RPMI8226 (cell line): ENCODE results near the gene ATP8A1.
"Not testable (repeated sequence)": the region's sequence is repeated elsewhere in the genome, so short reads cannot be mapped to it uniquely, and the experiment has no call there.

ENCODE experiments used
- DNase-seq: peaks from one replicate; pipeline ENCODE4 v3.0.0-alpha.2; 2015

ATP8A1 gene

GRCh38 chr4:42497142-42497910 lies 159.6 kb downstream of the ATP8A1 start:
- no peak for DNase-seq

- no peak for DNase-seq
Measured at GRCh38 chr4:42492962-42493361, 163.9 kb downstream of the ATP8A1 start.

GRCh38 chr4:42490015-42490414 lies 166.9 kb downstream of the ATP8A1 start:
- DNase-seq, result no peak

- DNase-seq, result no peak
Measured at GRCh38 chr4:42489095-42489494, 167.8 kb downstream of the ATP8A1 start.

GRCh38 chr4:42488554-42488953 lies 168.4 kb downstream of the ATP8A1 start:
- no peak for DNase-seq

- DNase-seq, result no peak
Measured at GRCh38 chr4:42488114-42488513, 168.8 kb downstream of the ATP8A1 start.

- no peak for DNase-seq
Measured at GRCh38 chr4:42487230-42487629, 169.7 kb downstream of the ATP8A1 start.

- DNase-seq, result not testable (repeated sequence)
Measured at GRCh38 chr4:42486156-42486555, 170.7 kb downstream of the ATP8A1 start.

- no peak for DNase-seq
Measured at GRCh38 chr4:42484630-42485029, 172.3 kb downstream of the ATP8A1 start.

GRCh38 chr4:42483426-42484379 lies 173.2 kb downstream of the ATP8A1 start:
- DNase-seq, result no peak

GRCh38 chr4:42482516-42483327 lies 174.2 kb downstream of the ATP8A1 start:
- no peak for DNase-seq

- DNase-seq, result no peak
Measured at GRCh38 chr4:42480717-42481116, 176.2 kb downstream of the ATP8A1 start.

- DNase-seq, result no peak
Measured at GRCh38 chr4:42480281-42480680, 176.6 kb downstream of the ATP8A1 start.

GRCh38 chr4:42478946-42479345 lies 178.0 kb downstream of the ATP8A1 start:
- no peak for DNase-seq

GRCh38 chr4:42478509-42478908 lies 178.4 kb downstream of the ATP8A1 start:
- no peak for DNase-seq

GRCh38 chr4:42474406-42474805 lies 182.5 kb downstream of the ATP8A1 start:
- DNase-seq, result no peak

GRCh38 chr4:42473071-42473684 lies 183.7 kb downstream of the ATP8A1 start:
- no peak for DNase-seq

GRCh38 chr4:42471896-42472295 lies 185.0 kb downstream of the ATP8A1 start:
- no peak for DNase-seq

- no peak for DNase-seq
Measured at GRCh38 chr4:42470023-42470422, 186.9 kb downstream of the ATP8A1 start.

GRCh38 chr4:42467777-42468176 lies 189.1 kb downstream of the ATP8A1 start:
- DNase-seq, result not testable (repeated sequence)

- no peak for DNase-seq
Measured at GRCh38 chr4:42466273-42466844, 190.5 kb downstream of the ATP8A1 start.

- DNase-seq, result no peak
Measured at GRCh38 chr4:42464550-42465094, 192.3 kb downstream of the ATP8A1 start.
